WTC11 (cell line): ENCODE results near the gene STT3B. TPM values are rescaled to one million over a fixed set of nuclear protein-coding genes. Genes with fewer than 3 reads are reported as not detected.

ENCODE experiments used
- ATAC-seq: fragments of 200-7000 bp; cut with Tn5 transposase; 2 replicates; pipeline ENCODE4 v1.10.0; 2021; ENCODE audit warnings: mild to moderate bottlenecking, moderate library complexity
- CTCF ChIA-PET: fragments of 300-600 bp; sonication (Branson Sonifier 250); formaldehyde crosslinking; loops from one replicate; lab custom pipeline; 2021; ENCODE audit warnings: antibody characterized with exemption; lab: Charles Lee
- POLR2A ChIA-PET: fragments of 350-600 bp; sonication (Branson Sonifier 250); formaldehyde crosslinking; loops from one replicate; lab custom pipeline; 2021; ENCODE audit warnings: antibody characterized with exemption; lab: Charles Lee
- DNase-seq: peaks from one replicate; pipeline ENCODE4 v3.0.0; 2021; ENCODE audit warnings: low spot score
- H3K27ac Mint-ChIP-seq: 2 replicates; pipeline ENCODE4 v1.8.0; 2021; ENCODE audit warnings: mixed read lengths
- H3K27me3 Mint-ChIP-seq: 2 replicates; pipeline ENCODE4 v1.8.0; 2021; ENCODE audit warnings: low read depth, mild to moderate bottlenecking, moderate library complexity, mixed read lengths
- H3K36me3 Mint-ChIP-seq: 2 replicates; pipeline ENCODE4 v1.8.0; 2021; ENCODE audit warnings: mixed read lengths
- H3K4me1 Mint-ChIP-seq: 2 replicates; pipeline ENCODE4 v1.8.0; 2022; ENCODE audit warnings: mixed read lengths
- H3K4me3 Mint-ChIP-seq: 2 replicates; pipeline ENCODE4 v1.8.0; 2021; ENCODE audit warnings: mild to moderate bottlenecking, moderate library complexity, mixed read lengths
- H3K9me3 Mint-ChIP-seq: 2 replicates; pipeline ENCODE4 v1.8.0; 2021; ENCODE audit warnings: mixed read lengths
- EMX1 ChIP-seq: fragments of 250-450 bp; sonication (Bioruptor Pico); IDR thresholded peaks from 2 replicates; pipeline ENCODE4 v1.8.0; 2021; ENCODE audit warnings: mild to moderate bottlenecking
- FOXJ3 ChIP-seq: sonication (generic); formaldehyde crosslinking; IDR thresholded peaks from 2 replicates; pipeline ENCODE4 v1.9.0; 2021; ENCODE audit warnings: missing genetic modification reagents, mild to moderate bottlenecking, borderline replicate concordance
- GABPB1 ChIP-seq: sonication (generic); formaldehyde crosslinking; IDR thresholded peaks from 2 replicates; pipeline ENCODE4 v1.8.1; 2023; ENCODE audit warnings: mild to moderate bottlenecking, missing genetic modification reagents
- RORB ChIP-seq: fragments of 250-450 bp; sonication (Bioruptor Pico); IDR thresholded peaks from 2 replicates; pipeline ENCODE4 v1.9.0; 2021; ENCODE audit warnings: mild to moderate bottlenecking
- ZNF396 ChIP-seq: fragments of 250-450 bp; sonication (Bioruptor Pico); IDR thresholded peaks from 2 replicates; pipeline ENCODE4 v1.8.0; 2021; ENCODE audit warnings: mild to moderate bottlenecking, moderate library complexity, borderline replicate concordance
- ZNF416 ChIP-seq: fragments of 250-450 bp; sonication (Bioruptor Pico); IDR thresholded peaks from 2 replicates; pipeline ENCODE4 v1.9.0; 2021; ENCODE audit warnings: mild to moderate bottlenecking, inconsistent platforms
- total RNA-seq: library from RNA; stranded (reverse); gene quantifications from 3 replicates; pipeline ENCODE4 v1.2.3, GENCODE V29; 2021
- TF ChIP-seq, protein P1 (sequence below): sonication (generic); formaldehyde crosslinking; IDR thresholded peaks from 2 replicates; pipeline ENCODE4 v1.8.1; 2023; ENCODE audit warnings: mild to moderate bottlenecking, missing genetic modification reagents, borderline replicate concordance
- TF ChIP-seq, protein P2 (sequence below): sonication (generic); formaldehyde crosslinking; IDR thresholded peaks from 2 replicates; pipeline ENCODE4 v1.8.1; 2023; ENCODE audit warnings: mild to moderate bottlenecking, missing genetic modification reagents, moderate library complexity
- TF ChIP-seq, protein P3 (sequence below): fragments of 250-450 bp; sonication (Bioruptor Pico); IDR thresholded peaks from 2 replicates; pipeline ENCODE4 v1.9.0; 2021; ENCODE audit warnings: mild to moderate bottlenecking, borderline replicate concordance
- TF ChIP-seq, protein P4 (sequence below): fragments of 250-450 bp; sonication (Bioruptor Pico); IDR thresholded peaks from 2 replicates; pipeline ENCODE4 v1.9.0; 2021; ENCODE audit warnings: mild to moderate bottlenecking
- TF ChIP-seq, protein P5 (sequence below): sonication (generic); formaldehyde crosslinking; IDR thresholded peaks from 2 replicates; pipeline ENCODE4 v1.8.1; 2023; ENCODE audit warnings: mild to moderate bottlenecking, missing genetic modification reagents
- TF ChIP-seq, protein P6 (sequence below): fragments of 250-450 bp; sonication (Bioruptor Pico); IDR thresholded peaks from 2 replicates; pipeline ENCODE4 v1.8.0; 2021; ENCODE audit warnings: mild to moderate bottlenecking
- TF ChIP-seq, protein P7 (sequence below): sonication (generic); formaldehyde crosslinking; conservative IDR thresholded peaks from 2 replicates; pipeline ENCODE4 v1.8.1; 2023; ENCODE audit warnings: mild to moderate bottlenecking, low read depth, missing genetic modification reagents, moderate library complexity
- TF ChIP-seq, protein P8 (sequence below): sonication (generic); formaldehyde crosslinking; IDR thresholded peaks from 2 replicates; pipeline ENCODE4 v1.8.0; 2023; ENCODE audit warnings: mild to moderate bottlenecking, missing genetic modification reagents
- TF ChIP-seq, protein P9 (sequence below): sonication (generic); formaldehyde crosslinking; IDR thresholded peaks from 2 replicates; pipeline ENCODE4 v1.8.0; 2022; ENCODE audit warnings: mild to moderate bottlenecking, missing genetic modification reagents

The STT3B gene
- total RNA-seq, 1 experiment from 2014 or later: 103 TPM

DNA sequence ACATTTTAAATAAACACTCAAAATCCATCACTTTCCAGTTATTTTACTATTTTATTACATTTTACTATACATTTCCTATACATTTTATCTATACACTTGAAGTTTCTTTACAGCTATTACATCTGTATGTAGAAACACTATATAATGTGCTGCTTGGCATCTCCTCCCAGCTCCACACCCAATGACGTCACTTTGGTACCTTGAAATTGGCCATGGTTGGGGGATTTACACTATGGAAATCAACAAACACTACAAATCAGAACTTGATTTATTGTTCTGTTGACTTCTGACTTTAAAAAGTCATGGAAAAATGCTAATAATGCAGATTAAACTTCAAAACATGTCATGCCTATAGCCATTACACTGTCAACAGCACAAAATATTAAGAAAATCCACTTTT lies 48.9 kb upstream of the STT3B start:
- ChIA-PET CTCF (no interaction called here), POLR2A (no interaction called here)
- 0 out of 2 replicates have a peak, but pooled peaks cover 5% of the 10 kb centered on the region for H3K36me3 Mint-ChIP-seq
- TF ChIP-seq, protein P1, sequence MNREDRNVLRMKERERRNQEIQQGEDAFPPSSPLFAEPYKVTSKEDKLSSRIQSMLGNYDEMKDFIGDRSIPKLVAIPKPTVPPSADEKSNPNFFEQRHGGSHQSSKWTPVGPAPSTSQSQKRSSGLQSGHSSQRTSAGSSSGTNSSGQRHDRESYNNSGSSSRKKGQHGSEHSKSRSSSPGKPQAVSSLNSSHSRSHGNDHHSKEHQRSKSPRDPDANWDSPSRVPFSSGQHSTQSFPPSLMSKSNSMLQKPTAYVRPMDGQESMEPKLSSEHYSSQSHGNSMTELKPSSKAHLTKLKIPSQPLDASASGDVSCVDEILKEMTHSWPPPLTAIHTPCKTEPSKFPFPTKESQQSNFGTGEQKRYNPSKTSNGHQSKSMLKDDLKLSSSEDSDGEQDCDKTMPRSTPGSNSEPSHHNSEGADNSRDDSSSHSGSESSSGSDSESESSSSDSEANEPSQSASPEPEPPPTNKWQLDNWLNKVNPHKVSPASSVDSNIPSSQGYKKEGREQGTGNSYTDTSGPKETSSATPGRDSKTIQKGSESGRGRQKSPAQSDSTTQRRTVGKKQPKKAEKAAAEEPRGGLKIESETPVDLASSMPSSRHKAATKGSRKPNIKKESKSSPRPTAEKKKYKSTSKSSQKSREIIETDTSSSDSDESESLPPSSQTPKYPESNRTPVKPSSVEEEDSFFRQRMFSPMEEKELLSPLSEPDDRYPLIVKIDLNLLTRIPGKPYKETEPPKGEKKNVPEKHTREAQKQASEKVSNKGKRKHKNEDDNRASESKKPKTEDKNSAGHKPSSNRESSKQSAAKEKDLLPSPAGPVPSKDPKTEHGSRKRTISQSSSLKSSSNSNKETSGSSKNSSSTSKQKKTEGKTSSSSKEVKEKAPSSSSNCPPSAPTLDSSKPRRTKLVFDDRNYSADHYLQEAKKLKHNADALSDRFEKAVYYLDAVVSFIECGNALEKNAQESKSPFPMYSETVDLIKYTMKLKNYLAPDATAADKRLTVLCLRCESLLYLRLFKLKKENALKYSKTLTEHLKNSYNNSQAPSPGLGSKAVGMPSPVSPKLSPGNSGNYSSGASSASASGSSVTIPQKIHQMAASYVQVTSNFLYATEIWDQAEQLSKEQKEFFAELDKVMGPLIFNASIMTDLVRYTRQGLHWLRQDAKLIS (CRISPR knock-in tag): no peak
- TF ChIP-seq, protein P2, sequence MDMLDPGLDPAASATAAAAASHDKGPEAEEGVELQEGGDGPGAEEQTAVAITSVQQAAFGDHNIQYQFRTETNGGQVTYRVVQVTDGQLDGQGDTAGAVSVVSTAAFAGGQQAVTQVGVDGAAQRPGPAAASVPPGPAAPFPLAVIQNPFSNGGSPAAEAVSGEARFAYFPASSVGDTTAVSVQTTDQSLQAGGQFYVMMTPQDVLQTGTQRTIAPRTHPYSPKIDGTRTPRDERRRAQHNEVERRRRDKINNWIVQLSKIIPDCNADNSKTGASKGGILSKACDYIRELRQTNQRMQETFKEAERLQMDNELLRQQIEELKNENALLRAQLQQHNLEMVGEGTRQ (CRISPR knock-in tag): no peak
- TF ChIP-seq ZNF416 (CRISPR knock-in tag): no peak
- TF ChIP-seq ZNF396: no peak
- TF ChIP-seq, protein P3, sequence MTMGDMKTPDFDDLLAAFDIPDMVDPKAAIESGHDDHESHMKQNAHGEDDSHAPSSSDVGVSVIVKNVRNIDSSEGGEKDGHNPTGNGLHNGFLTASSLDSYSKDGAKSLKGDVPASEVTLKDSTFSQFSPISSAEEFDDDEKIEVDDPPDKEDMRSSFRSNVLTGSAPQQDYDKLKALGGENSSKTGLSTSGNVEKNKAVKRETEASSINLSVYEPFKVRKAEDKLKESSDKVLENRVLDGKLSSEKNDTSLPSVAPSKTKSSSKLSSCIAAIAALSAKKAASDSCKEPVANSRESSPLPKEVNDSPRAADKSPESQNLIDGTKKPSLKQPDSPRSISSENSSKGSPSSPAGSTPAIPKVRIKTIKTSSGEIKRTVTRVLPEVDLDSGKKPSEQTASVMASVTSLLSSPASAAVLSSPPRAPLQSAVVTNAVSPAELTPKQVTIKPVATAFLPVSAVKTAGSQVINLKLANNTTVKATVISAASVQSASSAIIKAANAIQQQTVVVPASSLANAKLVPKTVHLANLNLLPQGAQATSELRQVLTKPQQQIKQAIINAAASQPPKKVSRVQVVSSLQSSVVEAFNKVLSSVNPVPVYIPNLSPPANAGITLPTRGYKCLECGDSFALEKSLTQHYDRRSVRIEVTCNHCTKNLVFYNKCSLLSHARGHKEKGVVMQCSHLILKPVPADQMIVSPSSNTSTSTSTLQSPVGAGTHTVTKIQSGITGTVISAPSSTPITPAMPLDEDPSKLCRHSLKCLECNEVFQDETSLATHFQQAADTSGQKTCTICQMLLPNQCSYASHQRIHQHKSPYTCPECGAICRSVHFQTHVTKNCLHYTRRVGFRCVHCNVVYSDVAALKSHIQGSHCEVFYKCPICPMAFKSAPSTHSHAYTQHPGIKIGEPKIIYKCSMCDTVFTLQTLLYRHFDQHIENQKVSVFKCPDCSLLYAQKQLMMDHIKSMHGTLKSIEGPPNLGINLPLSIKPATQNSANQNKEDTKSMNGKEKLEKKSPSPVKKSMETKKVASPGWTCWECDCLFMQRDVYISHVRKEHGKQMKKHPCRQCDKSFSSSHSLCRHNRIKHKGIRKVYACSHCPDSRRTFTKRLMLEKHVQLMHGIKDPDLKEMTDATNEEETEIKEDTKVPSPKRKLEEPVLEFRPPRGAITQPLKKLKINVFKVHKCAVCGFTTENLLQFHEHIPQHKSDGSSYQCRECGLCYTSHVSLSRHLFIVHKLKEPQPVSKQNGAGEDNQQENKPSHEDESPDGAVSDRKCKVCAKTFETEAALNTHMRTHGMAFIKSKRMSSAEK (CRISPR knock-in tag): no peak
- no peak for TF ChIP-seq FOXJ3 (CRISPR knock-in tag)
- TF ChIP-seq, protein P4, sequence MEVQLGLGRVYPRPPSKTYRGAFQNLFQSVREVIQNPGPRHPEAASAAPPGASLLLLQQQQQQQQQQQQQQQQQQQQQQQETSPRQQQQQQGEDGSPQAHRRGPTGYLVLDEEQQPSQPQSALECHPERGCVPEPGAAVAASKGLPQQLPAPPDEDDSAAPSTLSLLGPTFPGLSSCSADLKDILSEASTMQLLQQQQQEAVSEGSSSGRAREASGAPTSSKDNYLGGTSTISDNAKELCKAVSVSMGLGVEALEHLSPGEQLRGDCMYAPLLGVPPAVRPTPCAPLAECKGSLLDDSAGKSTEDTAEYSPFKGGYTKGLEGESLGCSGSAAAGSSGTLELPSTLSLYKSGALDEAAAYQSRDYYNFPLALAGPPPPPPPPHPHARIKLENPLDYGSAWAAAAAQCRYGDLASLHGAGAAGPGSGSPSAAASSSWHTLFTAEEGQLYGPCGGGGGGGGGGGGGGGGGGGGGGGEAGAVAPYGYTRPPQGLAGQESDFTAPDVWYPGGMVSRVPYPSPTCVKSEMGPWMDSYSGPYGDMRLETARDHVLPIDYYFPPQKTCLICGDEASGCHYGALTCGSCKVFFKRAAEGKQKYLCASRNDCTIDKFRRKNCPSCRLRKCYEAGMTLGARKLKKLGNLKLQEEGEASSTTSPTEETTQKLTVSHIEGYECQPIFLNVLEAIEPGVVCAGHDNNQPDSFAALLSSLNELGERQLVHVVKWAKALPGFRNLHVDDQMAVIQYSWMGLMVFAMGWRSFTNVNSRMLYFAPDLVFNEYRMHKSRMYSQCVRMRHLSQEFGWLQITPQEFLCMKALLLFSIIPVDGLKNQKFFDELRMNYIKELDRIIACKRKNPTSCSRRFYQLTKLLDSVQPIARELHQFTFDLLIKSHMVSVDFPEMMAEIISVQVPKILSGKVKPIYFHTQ (CRISPR knock-in tag): no peak
- TF ChIP-seq, protein P5, sequence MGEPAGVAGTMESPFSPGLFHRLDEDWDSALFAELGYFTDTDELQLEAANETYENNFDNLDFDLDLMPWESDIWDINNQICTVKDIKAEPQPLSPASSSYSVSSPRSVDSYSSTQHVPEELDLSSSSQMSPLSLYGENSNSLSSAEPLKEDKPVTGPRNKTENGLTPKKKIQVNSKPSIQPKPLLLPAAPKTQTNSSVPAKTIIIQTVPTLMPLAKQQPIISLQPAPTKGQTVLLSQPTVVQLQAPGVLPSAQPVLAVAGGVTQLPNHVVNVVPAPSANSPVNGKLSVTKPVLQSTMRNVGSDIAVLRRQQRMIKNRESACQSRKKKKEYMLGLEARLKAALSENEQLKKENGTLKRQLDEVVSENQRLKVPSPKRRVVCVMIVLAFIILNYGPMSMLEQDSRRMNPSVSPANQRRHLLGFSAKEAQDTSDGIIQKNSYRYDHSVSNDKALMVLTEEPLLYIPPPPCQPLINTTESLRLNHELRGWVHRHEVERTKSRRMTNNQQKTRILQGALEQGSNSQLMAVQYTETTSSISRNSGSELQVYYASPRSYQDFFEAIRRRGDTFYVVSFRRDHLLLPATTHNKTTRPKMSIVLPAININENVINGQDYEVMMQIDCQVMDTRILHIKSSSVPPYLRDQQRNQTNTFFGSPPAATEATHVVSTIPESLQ (CRISPR knock-in tag): no peak
- TF ChIP-seq, protein P6, sequence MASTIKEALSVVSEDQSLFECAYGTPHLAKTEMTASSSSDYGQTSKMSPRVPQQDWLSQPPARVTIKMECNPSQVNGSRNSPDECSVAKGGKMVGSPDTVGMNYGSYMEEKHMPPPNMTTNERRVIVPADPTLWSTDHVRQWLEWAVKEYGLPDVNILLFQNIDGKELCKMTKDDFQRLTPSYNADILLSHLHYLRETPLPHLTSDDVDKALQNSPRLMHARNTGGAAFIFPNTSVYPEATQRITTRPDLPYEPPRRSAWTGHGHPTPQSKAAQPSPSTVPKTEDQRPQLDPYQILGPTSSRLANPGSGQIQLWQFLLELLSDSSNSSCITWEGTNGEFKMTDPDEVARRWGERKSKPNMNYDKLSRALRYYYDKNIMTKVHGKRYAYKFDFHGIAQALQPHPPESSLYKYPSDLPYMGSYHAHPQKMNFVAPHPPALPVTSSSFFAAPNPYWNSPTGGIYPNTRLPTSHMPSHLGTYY: no peak
- no peak for TF ChIP-seq EMX1 (CRISPR knock-in tag)
- TF ChIP-seq RORB (CRISPR knock-in tag): no peak
- TF ChIP-seq, protein P7, sequence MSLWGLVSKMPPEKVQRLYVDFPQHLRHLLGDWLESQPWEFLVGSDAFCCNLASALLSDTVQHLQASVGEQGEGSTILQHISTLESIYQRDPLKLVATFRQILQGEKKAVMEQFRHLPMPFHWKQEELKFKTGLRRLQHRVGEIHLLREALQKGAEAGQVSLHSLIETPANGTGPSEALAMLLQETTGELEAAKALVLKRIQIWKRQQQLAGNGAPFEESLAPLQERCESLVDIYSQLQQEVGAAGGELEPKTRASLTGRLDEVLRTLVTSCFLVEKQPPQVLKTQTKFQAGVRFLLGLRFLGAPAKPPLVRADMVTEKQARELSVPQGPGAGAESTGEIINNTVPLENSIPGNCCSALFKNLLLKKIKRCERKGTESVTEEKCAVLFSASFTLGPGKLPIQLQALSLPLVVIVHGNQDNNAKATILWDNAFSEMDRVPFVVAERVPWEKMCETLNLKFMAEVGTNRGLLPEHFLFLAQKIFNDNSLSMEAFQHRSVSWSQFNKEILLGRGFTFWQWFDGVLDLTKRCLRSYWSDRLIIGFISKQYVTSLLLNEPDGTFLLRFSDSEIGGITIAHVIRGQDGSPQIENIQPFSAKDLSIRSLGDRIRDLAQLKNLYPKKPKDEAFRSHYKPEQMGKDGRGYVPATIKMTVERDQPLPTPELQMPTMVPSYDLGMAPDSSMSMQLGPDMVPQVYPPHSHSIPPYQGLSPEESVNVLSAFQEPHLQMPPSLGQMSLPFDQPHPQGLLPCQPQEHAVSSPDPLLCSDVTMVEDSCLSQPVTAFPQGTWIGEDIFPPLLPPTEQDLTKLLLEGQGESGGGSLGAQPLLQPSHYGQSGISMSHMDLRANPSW (CRISPR knock-in tag): no peak
- TF ChIP-seq, protein P8, sequence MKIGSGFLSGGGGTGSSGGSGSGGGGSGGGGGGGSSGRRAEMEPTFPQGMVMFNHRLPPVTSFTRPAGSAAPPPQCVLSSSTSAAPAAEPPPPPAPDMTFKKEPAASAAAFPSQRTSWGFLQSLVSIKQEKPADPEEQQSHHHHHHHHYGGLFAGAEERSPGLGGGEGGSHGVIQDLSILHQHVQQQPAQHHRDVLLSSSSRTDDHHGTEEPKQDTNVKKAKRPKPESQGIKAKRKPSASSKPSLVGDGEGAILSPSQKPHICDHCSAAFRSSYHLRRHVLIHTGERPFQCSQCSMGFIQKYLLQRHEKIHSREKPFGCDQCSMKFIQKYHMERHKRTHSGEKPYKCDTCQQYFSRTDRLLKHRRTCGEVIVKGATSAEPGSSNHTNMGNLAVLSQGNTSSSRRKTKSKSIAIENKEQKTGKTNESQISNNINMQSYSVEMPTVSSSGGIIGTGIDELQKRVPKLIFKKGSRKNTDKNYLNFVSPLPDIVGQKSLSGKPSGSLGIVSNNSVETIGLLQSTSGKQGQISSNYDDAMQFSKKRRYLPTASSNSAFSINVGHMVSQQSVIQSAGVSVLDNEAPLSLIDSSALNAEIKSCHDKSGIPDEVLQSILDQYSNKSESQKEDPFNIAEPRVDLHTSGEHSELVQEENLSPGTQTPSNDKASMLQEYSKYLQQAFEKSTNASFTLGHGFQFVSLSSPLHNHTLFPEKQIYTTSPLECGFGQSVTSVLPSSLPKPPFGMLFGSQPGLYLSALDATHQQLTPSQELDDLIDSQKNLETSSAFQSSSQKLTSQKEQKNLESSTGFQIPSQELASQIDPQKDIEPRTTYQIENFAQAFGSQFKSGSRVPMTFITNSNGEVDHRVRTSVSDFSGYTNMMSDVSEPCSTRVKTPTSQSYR (CRISPR knock-in tag): no peak
- no peak for TF ChIP-seq GABPB1 (CRISPR knock-in tag)
- TF ChIP-seq, protein P9, sequence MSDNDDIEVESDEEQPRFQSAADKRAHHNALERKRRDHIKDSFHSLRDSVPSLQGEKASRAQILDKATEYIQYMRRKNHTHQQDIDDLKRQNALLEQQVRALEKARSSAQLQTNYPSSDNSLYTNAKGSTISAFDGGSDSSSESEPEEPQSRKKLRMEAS (CRISPR knock-in tag): no peak

More for the DNA sequence above, 48.9 kb upstream of the STT3B start:
- no peak overlapping the region for H3K4me3 Mint-ChIP-seq
- no peaks in the 10 kb centered on the region; the same call in 1 of the 2 replicates for H3K27me3 Mint-ChIP-seq
- no peak for ATAC-seq
- no peak overlapping the region for H3K27ac Mint-ChIP-seq
- no peak for DNase-seq
- H3K4me1 Mint-ChIP-seq: peaks cover 6% of the 10 kb centered on the region
- peaks cover 16% of the 10 kb centered on the region for H3K9me3 Mint-ChIP-seq
